ENCODE measurements around the gene TNFAIP3.

- no peak for TF ChIP-seq CTCF (conservative IDR thresholded peaks at IDR 0.05)
- no peak for TF ChIP-seq ZFX (IDR thresholded peaks at IDR 0.05)
Observed at GRCh38 chr6:137869549-137870307, 2.7 kb downstream of the TNFAIP3 start.
